ENCODE results near the gene LDB3.

Gene LDB3

DNA sequence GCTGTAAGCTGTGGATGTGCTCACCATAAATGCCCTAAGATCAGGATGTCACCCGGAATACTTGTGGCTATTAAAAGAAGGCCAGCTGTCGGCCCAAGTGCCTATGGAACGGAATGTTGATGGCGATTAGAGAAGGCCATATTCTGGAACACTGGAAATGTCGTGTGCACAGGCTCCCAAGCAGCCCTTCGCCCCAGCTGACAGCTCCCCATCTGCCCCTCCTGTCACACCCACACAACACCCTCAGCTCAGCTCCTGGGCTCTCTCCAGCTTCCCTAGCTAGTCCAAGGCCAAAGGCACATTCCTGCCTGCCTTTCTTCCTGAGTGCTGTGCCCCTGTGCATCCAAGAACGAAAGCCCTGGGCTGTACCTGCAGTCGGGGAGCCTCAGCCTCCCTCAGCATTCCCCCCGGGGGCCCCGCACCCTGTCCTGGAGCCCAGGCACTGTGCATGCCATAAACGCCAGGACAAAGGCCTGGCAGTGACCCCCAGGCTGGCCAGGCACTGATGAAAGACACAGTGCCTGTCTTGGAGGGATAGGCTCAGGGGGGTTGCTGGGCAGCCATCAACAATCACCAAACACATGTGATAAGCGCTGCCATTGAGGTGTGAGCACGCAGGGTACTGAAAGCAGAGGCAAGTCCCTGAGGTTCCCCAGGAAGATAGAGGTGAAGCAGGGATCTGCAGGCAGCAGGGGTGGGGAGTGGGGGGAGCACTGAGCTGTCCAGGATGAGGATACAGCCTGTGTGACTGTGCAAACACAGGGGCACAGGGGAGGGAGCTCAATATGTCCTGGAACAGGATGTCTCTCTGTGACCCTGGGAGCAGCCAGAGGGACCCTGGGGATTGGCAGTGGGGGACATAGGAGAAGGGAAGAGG, 3.7 kb upstream of the LDB3 start:
- DNase-seq: no peak

DNA sequence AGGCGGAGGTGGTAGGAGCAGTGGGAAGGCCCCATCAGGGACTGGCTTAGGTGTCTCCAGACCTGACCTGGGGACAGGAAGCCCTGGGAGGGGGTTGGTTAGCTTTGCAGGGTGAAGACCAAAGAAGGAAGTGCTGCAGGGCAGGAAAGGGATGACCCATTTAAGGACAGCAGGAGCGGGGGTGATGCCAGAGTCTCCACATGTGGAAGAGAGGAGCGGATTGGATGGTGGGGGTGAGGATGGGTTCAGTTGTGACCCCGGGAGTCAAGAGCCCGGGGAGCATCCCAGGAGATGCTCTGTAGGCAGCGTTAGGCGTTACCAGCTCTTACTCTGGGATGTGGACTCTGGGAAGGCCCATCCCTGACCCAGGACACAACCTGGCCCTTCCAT, 3.1 kb upstream of the LDB3 start:
- no peak for DNase-seq

GRCh38 chr10:86665868-86666267, 2.4 kb upstream of the LDB3 start:
- no peak for DNase-seq

GRCh38 chr10:86666538-86666937, 1.8 kb upstream of the LDB3 start:
- no peak for DNase-seq

GRCh38 chr10:86667421-86668181, 710 bp upstream of the LDB3 start:
- no peak for DNase-seq

DNA sequence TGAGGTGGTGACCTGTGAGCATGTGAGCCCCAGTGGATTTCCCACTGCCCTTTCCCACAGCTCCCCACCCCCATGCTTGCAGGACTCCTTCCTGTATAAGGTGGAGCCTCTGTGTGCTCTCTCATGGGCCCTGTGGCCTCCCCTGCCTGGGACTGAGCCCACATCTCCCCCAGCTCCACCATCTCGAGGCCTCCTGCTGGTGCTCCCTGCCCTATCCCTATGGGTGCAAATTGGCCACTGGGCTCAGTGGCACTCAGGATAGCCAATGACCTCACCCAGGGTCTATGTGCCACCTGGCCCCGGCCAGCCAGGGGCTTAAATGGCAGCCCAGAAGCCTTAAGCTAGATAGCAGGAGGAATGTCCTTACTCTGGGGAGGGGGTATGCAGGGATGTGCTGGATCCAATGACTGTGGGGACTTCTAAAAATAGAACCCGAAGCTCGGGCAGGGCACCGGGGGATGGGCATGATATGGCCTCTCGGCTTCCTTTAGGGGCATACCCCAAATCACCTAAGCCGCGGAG, 2.0 kb downstream of the LDB3 start:
- no peak for DNase-seq

GRCh38 chr10:86670876-86671275, 2.6 kb downstream of the LDB3 start:
- DNase-seq: no peak

GRCh38 chr10:86671419-86671818, 3.1 kb downstream of the LDB3 start:
- no peak for DNase-seq

GRCh38 chr10:86671985-86672710, 3.8 kb downstream of the LDB3 start:
- no peak for DNase-seq

DNA sequence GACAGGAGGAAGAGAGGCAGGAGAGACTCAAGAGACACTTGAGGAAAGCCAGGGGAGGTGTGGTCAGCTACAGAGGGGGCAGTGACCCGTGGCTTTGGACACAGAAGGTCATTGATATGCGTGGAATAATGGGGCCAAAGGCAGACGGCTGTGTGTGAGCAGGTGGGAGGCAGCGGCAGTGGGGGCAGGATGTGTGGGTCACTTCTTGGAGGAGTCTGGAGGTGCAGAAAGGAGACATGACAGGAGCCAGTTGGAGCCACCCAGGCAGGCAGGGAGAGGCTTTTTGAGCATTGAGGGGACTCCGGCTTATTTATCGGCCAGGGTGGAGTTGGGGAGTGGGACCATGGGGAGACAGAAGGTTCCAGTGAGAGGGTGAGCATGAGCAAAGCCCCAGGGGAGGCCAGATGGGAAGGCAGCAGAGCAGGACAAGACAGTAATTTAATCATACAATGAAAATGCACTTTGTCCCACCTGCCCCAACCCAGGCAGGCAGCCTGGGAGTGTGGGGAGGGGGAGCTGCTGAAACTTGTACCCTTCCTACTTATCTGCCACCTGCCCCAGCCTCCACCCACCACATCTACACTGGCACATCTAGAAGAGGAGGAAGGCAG, 5.0 kb downstream of the LDB3 start:
- DNase-seq: no peak

DNA sequence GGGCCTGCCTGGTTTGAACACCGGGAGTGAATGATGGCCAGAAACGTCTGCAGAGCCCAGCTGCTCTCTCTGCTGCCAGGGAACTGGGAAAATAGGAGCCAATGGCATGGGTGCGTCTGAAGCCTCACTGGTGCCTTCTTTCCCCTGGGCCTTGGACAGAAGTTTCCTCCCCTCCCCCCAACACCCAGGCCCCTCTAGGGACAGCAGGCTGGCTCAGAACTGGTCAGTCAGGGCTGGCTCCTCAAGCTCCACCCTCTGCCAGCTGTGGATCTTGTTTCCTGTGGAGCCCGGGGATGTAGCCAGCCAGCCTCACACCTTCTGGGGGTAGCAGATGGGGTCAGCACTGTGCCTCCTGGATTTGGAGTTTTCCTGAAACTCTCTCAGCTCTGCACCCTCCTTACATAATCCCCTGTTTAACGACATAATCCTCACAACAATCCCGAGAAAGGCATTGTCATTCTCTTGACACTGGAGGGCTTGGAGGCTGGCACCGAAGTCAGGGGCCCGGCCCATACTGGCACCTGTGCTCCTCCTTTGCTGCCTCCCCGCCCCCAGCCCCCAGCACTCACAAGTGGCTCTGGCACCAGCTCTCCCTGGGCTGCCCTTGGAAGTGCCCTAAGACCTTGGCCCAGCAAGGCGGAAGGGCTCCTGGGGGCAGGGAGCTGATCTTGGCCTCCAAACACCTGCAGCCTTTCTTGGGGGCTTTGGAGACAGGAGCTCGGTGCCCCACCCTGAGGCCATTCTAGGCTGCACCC, 5.7 kb downstream of the LDB3 start:
- DNase-seq: no peak

DNA sequence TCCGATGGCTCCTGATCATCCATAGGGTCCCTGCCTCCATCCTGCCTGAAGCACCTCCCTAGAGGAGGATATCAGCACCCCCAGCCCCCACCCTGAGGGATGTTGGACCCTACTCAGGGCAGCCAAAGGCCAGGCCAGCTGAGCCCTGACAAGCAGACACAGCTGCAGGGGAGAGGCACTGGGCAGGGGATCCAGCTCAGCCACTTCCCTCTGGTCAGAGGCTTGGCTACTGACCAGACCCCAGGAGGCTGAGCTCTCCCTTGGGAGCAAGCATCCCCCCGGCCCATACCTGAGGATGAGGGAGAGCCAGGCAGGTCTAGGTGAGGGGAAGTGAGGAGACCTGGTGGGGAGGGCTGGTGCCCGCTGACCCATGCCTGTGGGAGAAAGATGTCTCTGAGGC, 6.6 kb downstream of the LDB3 start:
- no peak for DNase-seq

DNA sequence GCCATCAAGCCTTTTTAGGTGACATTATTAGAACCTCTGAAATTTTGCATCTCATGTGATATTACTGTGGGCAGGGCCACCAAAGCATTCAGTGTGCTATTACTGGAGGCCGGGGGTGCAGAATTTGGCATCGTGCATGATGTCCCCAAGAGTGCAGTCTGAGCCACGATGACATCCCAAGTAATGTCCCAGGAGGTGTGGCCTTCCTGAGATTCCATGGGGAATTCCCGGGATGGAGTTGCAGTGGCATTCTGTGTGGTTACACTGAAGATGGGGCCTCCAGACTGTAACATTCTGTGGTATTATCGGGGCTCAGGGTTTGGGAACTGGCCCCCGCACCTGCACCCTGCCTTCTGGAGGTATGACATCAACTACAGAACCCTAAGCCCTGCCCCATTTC, 9.1 kb downstream of the LDB3 start:
- no peak for DNase-seq

DNA sequence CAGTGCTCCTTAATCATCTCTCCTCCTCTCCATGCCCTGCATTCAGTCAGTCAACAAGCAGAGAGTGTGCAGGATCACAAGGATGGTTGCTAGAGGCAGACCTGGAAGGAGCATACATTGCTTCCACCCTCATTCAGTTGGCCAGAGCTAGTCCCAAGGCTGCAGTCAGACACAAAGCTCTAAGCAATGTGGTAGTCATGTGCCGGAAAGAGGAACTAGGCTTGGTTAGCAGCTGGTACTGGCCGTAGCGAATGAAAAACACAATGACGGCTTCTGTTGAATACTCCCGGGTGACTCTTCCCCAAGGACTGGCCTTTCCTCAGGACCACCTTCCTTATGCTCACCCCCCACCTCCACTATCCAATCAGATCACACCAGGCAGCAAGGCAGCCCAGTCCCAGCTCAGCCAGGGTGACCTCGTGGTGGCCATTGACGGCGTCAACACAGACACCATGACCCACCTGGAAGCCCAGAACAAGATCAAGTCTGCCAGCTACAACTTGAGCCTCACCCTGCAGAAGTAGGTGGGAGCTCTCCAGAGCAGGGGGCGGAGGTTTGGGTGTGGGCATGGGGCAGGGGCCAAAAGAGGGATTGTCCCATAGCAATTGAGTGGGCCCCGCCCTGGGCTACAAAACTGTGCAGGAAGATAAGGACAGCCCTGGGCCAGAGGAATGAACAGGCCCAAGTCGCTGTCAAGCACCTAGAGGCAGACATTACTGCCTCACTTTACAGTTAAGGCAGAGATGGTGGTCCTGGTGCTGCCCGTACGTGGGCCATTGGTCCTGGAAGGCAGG, 10.9 kb downstream of the LDB3 start:
- no peak for DNase-seq

GRCh38 chr10:86681047-86681446, 12.7 kb downstream of the LDB3 start:
- DNase-seq: no peak

- no peak for DNase-seq
Observed at GRCh38 chr10:86681722-86682386, 13.5 kb downstream of the LDB3 start.

DNA sequence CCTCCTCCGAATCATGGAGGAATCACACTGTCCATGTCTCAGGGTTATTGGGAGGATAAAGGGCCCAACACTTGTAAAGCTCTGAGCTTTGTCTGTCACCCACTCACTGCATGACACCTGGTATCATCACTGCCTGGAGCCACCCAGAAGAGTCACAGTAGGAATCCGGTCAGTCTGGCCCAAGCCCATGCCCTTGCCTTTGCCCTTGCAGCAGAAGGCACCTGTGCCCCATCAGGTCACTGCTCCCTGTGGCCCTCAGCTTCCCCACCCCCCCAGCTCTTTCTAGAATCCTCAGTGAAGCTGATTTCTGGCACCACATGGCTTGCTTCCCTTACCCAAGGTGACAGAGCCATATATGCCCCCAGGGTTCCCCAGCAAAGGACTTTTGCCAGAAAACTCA, 14.4 kb downstream of the LDB3 start:
- DNase-seq: no peak

GRCh38 chr10:86684331-86685097, 16.2 kb downstream of the LDB3 start:
- no peak for DNase-seq

DNA sequence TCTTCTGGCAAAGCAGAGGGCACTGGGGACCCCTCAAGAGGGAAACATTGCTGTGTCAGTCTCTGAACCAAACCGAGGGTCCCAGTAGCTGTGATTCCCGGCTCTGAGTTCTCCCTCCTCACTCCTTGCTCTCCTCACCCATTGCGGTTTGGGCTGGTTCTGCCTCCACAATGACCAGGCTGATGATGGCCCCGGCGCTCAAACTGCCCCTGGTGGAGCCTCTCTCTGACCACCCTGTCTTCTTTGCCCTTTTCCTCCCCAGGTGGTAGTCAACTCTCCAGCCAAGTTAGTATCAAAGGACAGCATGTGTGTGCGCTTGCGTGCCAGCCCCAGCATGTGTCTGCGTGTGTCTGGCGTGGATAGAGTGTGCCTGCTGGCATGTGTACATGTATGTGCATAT, 17.1 kb downstream of the LDB3 start:
- DNase-seq: no peak
